Left colon (tissue), 2 donors: ENCODE data around the gene LHX2. TPM values are rescaled to one million over a fixed set of nuclear protein-coding genes. Genes with fewer than 3 reads are reported as not detected.

Experiments
- total RNA-seq, 2 donors: library from RNA; stranded (reverse); fragmentation: NEBNext Ultra II Directional; extraction: Animal tissue kit (Norgen Biotek cat#: 25700); gene quantifications; one replicate each; pipeline ENCODE4 v1.2.1, GENCODE V29; 2021
- donor health status: DM: no; HTN: no; CAD: no.
- donor health status: DM: yes; HTN: yes; CAD: no.

The LHX2 gene
- total RNA-seq, 2 donors from 2014 or later = not detected

Other genes starting within 250 kb of the LHX2 start
- 10 to 100 TPM; 28.8 to 36.8 TPM for gene DENND1A, start 81.6 kb upstream of the LHX2 start, total RNA-seq
- gene NEK6, start 246.2 kb downstream of the LHX2 start, total RNA-seq = 10 to 100 TPM; 50.7 to 77.7 TPM